GM12873 (cell line): ENCODE data around the gene CDH18.

Experiments
- CTCF ChIP-seq: IDR thresholded peaks from 2 replicates; pipeline ENCODE4 v1.5.1; 2012; ENCODE audit warnings: low read depth, mild to moderate bottlenecking, moderate library complexity, low read length, control low read depth; ENCODE audit not compliant: insufficient read depth; ENCODE audit errors: missing control alignments

Gene CDH18

GRCh38 chr5:19802686-19803085 is 185.3 kb downstream of the CDH18 start:
- no peak for TF ChIP-seq CTCF

GRCh38 chr5:19795218-19795617 is 192.8 kb downstream of the CDH18 start:
- TF ChIP-seq CTCF: no peak

- TF ChIP-seq CTCF: no peak
These were observed 197.1 kb downstream of the CDH18 start for GRCh38 chr5:19790829-19791466.

- no peak for TF ChIP-seq CTCF
These were observed 205.4 kb downstream of the CDH18 start for GRCh38 chr5:19782566-19782965.

GRCh38 chr5:19777363-19777762 is 210.6 kb downstream of the CDH18 start:
- TF ChIP-seq CTCF: no peak

- no peak for TF ChIP-seq CTCF
These were observed 216.7 kb downstream of the CDH18 start for GRCh38 chr5:19771174-19771835.

GRCh38 chr5:19770396-19770795 is 217.6 kb downstream of the CDH18 start:
- TF ChIP-seq CTCF: no peak
